COLO829 (cell line): Measurements from ENCODE around the gene DDIAS.
"Not testable (repeated sequence)": the region's sequence is repeated elsewhere in the genome, so short reads cannot be mapped to it uniquely, and the experiment has no call there.

Experiments
- DNase-seq: peaks from one replicate; pipeline ENCODE4 v3.0.0; 2012; ENCODE audit warnings: low spot score

DDIAS gene

DNA sequence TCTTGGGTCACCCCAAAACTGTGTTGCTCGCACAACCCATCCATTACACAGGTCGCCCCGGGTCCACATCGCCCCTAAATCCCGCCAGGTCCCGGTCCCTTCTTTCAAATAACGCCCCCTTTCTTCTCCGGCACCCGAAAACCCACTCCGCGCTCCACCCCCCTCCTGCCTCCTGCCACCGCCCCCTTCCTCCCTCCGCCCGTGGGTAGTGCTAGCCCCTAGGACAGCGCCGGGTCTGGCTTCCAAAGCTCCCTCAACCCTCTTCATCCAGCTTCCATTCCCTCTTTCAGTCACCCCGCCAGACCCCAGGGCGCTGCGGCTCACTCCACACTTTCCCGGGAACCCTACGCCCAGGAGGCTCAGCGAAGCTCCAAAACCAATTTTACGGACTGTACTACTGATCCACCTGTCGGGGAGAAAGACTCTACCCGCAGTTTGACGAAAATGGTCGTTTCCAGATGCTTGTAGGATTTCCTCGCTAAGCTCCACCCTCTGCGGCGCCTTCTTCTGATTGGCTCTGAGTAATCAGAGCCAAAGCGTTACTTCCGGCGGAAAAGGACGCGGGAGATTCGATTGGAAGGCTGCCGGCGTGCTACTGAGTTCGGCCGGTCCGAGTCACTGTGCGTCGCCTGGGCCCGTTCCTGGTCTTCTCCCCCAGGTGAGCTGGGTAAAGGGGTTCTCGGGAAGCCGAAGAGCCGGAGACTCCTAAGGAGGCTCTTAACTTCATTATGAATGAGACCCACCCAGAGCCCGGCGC is at the start of gene DDIAS:
Gene DDIAS (plus strand): TSS at position 572 of the 757 bp plus-strand sequence. CDS start 13,003 bp downstream, outside the sequence.
- peak; percentile 96 for DNase-seq

DNA sequence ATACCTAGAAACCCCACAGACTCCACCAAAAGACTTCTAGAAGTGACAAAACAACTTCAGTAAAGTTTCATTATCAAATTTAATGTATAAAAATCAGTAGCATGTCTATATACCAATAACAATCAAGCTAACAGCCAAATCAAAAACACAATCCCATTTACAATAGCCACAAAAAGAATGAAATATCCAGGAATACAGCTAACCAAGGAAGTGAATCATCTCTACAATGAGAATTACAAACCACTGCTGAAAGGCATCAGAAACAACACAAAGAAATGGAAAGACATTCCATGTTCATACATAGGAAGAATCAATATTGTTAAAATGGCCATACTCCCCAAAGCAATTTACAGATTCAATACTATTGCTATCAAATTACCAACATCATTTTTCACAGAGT is 47.3 kb upstream of the DDIAS start:
- DNase-seq = no peak

DNA sequence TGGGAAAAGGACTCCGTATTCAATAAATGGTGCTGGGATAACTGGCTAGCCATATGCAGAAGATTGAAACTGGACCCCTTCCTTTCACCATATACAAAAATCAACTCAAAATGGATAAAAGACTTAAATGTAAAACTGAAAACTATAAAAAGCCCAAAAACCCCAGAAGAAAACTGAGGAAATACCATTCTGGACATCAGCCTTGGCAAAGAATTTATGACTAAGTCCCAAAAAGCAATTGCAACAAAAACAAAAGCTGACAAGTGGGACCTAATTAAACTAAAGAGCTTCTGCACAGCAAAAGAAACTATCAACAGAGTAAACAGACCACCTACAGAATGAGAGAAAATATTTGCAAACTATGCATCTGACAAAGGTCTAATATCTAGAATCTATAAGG is 46.6 kb upstream of the DDIAS start:
- not testable (repeated sequence) for DNase-seq

DNA sequence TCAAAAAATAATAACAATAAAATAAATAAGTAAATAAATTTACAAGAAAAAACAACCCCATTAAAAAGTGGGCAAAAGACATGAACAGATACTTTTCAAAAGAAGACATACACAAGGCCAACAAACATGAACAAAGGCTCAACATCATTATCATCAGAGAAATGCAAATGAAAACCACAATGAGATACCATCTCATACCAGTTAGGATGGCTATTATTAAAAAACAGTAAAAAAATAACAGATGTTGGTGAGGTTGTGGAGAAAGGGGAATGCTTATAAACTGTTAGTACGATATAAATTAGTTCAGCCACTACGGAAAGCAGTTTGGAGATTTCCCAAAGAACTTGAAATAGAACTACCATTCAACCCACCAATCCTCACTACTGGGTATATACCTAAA is 45.9 kb upstream of the DDIAS start:
- DNase-seq = no peak

GRCh38 chr11:82857145-82857544 is 44.4 kb upstream of the DDIAS start:
- DNase-seq = no peak

DNA sequence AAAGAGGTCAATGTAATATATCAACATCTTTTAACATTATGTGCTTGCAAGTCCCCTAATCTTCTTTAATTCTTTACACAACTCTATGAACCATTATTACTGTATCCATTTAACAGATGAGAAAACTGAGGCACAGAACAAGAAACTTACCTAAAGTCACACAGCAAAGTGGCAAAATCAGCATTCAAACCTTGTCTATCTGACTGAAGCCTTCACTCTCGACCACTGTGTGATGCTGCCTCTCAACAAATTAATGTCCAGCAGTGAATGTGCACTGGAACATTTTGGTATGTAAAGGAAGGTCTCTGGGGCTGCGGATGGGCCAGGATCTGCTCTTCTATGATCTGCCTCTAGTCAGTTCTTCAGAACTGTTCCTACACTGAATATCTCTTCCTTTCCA is 43.4 kb upstream of the DDIAS start:
- DNase-seq = no peak

- DNase-seq = peak; percentile 28
Observed at GRCh38 chr11:82858556-82859091, 42.9 kb upstream of the DDIAS start.

GRCh38 chr11:82859750-82860149 is 41.8 kb upstream of the DDIAS start:
- DNase-seq = no peak

DNA sequence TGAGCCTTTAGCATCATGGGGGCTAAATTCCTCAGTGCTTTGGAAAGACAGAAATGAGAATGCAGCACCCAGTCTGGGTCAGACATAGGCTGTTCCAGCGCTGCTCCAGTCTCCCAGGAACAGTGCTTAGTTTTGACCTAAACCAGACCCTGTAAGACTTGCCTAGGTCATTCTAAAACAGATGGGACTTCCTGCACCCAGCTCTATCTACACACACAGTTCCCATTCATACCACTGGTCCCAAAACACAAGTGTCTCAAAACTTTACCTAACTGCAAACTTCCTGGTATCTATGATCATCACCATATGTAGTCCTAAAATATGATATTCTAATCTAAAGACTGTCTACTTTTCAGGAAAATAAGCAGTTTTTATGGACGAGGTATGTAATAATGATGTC is 39.2 kb upstream of the DDIAS start:
- DNase-seq = no peak

- no peak for DNase-seq
Observed at GRCh38 chr11:82863209-82863608, 38.3 kb upstream of the DDIAS start.

GRCh38 chr11:82864268-82864667 is 37.3 kb upstream of the DDIAS start:
- peak; percentile 84 for DNase-seq

- no peak for DNase-seq
Observed at GRCh38 chr11:82865841-82866240, 35.7 kb upstream of the DDIAS start.

DNA sequence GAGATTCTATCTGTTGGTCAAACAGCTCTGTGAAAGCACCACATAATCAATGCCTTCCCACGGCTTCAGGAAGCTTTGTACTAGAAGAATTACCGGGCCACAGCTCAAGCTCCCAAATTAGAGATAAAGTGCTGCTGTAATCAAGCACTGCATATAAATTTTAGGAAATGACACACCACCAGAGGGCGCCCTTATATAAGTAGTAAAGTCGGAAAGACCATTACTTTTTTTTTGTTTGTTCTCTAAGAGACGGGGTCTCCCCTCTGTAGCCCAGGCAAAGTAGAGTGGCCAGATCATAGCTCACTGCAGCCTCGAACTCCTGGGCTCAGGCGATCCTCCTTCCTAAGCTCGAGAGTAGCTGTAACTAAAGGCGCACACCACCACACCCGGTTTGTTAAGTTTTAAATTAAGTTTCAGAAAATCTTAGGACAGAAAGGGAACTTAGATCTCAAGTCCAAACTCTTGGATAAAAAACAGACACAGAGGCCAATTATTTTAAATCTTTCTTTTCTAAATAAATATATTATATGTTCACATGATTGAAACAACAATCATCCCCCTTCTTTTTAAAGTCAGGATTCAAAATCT is 33.9 kb upstream of the DDIAS start:
- peak; percentile 72 for DNase-seq

- no peak for DNase-seq
Observed at GRCh38 chr11:82869657-82870056, 31.9 kb upstream of the DDIAS start.

DNA sequence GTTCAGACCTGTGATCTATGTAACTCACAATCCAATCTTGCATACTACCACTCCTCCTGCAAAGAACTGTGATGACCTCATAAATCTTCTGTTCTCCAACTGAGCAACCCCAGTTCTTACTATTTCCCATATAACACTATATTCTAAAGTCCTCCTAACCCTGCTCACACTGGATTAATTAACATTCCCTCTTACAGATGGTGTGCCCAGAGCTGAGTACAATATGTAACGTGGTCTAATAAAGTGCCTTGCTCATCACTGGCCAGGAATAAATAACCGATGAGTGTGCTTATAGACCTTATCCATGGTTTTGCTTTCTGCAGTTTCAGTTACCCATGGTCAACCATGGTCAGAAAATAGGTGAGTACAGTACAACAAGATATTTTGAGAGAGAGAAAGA is 29.9 kb upstream of the DDIAS start:
- no peak for DNase-seq

- no peak for DNase-seq
Observed at GRCh38 chr11:82872377-82873150, 29.0 kb upstream of the DDIAS start.

- DNase-seq = peak; percentile 23
Observed at GRCh38 chr11:82873919-82874333, 27.6 kb upstream of the DDIAS start.

- no peak for DNase-seq
Observed at GRCh38 chr11:82874646-82875523, 26.7 kb upstream of the DDIAS start.

- no peak for DNase-seq
Observed at GRCh38 chr11:82883853-82884252, 17.7 kb upstream of the DDIAS start.

DNA sequence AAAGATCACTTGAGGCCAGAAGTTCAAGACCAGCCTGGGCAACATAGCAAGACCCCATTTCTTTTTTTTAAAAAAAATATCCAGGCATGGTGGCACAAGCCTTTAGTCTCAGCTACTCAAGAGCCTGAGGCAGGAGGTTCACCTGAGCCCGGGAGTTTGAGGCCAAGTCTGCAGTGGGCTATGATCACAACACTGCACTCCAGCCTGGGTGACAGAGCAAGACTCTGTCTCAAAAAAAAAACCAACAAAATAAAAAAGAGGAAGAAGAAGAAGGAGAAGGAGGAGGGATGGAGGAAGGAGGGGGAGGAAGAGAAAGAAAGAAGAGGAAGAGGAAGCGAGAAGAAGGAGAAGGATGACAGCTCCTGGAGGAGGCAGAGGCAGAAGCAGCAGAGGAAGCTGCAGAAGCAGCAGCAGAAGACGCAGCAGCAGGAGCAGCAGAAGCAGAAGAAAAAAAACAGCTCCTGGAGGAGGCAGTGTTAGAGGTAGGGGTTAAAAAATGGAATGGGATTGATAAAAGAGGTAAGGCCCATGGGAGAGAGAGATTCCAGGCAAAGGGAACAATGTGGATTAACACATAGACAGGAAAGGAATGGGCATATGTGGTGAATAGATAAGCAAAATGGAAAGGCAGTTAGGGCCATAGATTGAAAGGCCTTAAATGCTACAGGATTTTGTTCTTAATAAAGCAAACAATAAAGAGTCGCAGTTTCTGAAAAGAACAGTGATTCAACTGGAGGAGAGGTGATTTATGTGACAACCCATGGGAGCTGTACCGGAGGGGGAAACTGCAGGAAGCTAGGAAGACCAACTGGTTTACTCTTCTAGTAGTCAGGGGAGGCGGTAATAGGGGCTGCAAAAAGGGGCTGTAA is 12.2 kb upstream of the DDIAS start:
- no peak for DNase-seq

DNA sequence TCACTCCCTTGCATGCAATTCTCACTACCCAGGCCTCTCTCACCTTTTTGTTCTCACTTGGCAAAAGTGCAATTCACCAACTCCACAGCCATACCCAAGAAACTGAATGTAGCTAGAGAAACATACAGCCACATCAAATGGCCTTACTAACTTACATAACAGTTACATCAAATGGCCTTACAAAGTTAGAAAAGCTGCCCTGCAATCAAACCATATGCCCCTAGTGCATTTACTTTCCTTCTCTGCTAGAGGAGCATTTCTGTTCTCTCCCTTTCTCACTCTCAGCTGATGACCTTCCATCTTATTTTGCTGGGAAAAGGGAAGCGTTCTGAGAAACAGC is 11.6 kb upstream of the DDIAS start:
- DNase-seq = no peak
